Right forelimb (tissue), 1 donor: ENCODE measurements around the gene MRPL46.
"Not testable (repeated sequence)": the region's sequence is repeated elsewhere in the genome, so short reads cannot be mapped to it uniquely, and the experiment has no call there.

ENCODE experiments used
- DNase-seq: peaks from one replicate; pipeline ENCODE4 v3.0.0-alpha.2; 2018

MRPL46 gene

GRCh38 chr15:88477126-88477525 is 9.9 kb upstream of the MRPL46 start:
- DNase-seq = no peak

- no peak for DNase-seq
Measured at GRCh38 chr15:88476635-88477060, 9.5 kb upstream of the MRPL46 start.

GRCh38 chr15:88473661-88474293 is 6.6 kb upstream of the MRPL46 start:
- not testable (repeated sequence) for DNase-seq

GRCh38 chr15:88472225-88472624 is 5.0 kb upstream of the MRPL46 start:
- no peak for DNase-seq

GRCh38 chr15:88470625-88471372 is 3.6 kb upstream of the MRPL46 start:
- DNase-seq = peak; percentile 22

GRCh38 chr15:88469321-88469720 is 2.1 kb upstream of the MRPL46 start:
- DNase-seq = no peak

GRCh38 chr15:88468721-88469120 is 1.5 kb upstream of the MRPL46 start:
- not testable (repeated sequence) for DNase-seq

GRCh38 chr15:88467935-88468528 is 844 bp upstream of the MRPL46 start:
- DNase-seq = no peak

GRCh38 chr15:88465633-88466224 is 1.5 kb downstream of the MRPL46 start:
- DNase-seq = no peak

GRCh38 chr15:88463870-88464532 is 3.2 kb downstream of the MRPL46 start:
- no peak for DNase-seq

- no peak for DNase-seq
Measured at GRCh38 chr15:88456733-88457132, 10.5 kb downstream of the MRPL46 start.

GRCh38 chr15:88454867-88455810 is 12.0 kb downstream of the MRPL46 start:
- peak; percentile 64 for DNase-seq

- DNase-seq = no peak
Measured at GRCh38 chr15:88454236-88454635, 13.0 kb downstream of the MRPL46 start.

GRCh38 chr15:88453651-88454050 is 13.5 kb downstream of the MRPL46 start:
- no peak for DNase-seq

GRCh38 chr15:88450125-88450798 is 16.9 kb downstream of the MRPL46 start:
- peak; percentile 70 for DNase-seq

- no peak for DNase-seq
Measured at GRCh38 chr15:88449581-88449980, 17.6 kb downstream of the MRPL46 start.

- no peak for DNase-seq
Measured at GRCh38 chr15:88448991-88449461, 18.2 kb downstream of the MRPL46 start.

- no peak for DNase-seq
Measured at GRCh38 chr15:88447741-88448140, 19.4 kb downstream of the MRPL46 start.

GRCh38 chr15:88447206-88447605 is 20.0 kb downstream of the MRPL46 start:
- DNase-seq = no peak

- no peak for DNase-seq
Measured at GRCh38 chr15:88441076-88441730, 26.0 kb downstream of the MRPL46 start.

- DNase-seq = no peak
Measured at GRCh38 chr15:88440021-88440420, 27.2 kb downstream of the MRPL46 start.
